Stimulated activated CD8-positive, alpha-beta memory T cell treated with anti-CD3 and anti-CD28 coated beads, Interleukin-12 subunit alpha, Interleukin-12 subunit beta, amount 100 ng/mL, for 24 hours (primary cell): ENCODE measurements around the gene ELOVL2.
"Not testable (repeated sequence)": the region's sequence is repeated elsewhere in the genome, so short reads cannot be mapped to it uniquely, and the experiment has no call there.

Experiments used
- DNase-seq: peaks from one replicate; pipeline ENCODE4 v3.0.0-alpha.2; 2020; ENCODE audit errors: extremely low read depth

Gene ELOVL2

DNA sequence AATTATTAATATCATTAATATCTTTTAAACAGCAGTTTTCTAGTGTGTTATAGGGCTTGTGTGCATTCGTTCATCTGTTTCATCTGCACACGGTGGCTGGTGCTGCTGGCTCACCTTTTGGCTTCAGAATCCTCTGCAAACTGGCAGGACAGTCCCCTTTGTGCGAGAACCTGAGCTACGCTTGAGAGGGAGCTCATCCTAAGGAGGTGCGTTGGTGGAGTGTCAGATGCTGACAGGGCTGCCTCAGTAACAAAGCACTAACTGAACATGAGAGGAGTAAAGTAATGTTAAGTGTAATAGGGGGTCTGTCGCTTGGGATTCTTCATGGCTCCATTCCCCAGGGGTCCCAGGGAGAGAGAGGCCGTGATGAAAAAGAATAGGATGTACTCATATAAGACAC, 22.4 kb downstream of the ELOVL2 start:
- DNase-seq = no peak

DNA sequence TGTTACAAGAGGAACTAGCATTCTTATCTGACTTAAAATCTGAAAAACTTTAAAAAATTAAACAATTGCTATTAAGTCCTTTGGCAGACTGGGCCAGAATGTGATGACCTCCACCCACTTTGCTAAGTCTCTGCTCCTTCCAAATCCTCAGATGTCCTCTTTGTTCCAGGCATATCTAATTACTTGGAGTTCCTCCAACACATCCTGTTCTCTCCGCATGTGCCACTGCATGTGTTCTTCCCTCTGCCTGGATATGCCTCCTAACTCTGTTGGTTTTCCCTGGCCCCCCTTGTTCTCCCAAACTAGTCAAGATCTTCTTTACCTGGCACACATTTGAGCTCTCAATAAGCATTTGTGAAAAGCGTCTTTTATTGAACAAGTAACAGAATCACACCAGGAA, 23.1 kb downstream of the ELOVL2 start:
- DNase-seq = no peak

DNA sequence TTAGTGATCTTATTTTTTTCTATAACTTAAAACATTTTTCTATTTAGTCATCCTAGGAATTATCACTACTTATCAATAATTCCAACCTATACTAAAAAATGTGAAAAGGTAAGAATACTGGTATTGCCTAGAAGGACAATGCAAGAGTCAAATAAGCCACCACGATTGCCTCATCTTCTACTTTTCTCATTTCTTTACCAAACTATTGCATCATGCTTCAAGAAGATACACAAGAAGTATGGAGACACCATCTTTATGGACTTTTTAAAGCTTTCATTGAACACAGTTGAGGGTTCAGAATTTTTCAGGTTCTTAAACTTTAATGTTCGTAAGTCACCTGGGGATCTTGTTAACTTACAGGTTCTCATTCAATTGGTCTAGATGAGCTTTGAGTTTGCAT, 25.9 kb downstream of the ELOVL2 start:
- no peak for DNase-seq

DNA sequence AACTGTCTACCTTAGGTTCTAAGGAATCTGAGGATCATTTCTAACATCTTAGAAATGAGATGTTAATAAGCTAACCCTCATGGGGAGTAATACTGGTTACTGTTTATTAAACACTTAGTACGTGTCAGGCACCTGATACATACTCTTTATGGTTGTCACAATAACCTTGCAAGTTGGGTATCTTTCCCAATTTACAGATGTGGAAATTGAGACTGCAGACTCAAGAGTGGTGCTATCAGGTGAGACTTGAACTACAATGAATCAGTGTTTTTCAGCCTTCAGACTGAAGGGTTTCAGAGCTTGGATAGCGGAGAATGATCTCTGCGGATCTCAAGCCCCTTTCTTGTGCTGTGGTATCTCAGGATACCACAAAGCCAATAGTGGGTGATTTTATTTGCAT, 27.0 kb downstream of the ELOVL2 start:
- DNase-seq = no peak

DNA sequence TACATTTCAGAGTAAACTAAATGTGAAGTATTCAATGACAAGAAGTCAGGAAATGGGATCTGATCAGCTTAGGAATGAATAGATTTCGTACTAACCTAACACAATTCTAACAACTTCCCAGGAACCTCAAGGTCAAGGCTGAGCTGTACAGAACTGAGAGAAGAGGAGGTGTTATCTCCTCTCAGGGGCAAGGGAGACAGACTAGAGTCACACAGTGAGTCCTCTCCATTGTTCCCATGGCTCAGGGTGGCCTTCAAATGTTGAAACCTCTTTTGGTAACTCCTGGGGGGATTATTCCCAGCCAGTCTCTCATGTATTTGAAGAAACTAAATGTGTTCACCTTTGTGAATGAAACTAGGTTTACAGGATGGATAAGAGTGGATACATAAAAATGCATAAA, 27.7 kb downstream of the ELOVL2 start:
- DNase-seq = no peak

DNA sequence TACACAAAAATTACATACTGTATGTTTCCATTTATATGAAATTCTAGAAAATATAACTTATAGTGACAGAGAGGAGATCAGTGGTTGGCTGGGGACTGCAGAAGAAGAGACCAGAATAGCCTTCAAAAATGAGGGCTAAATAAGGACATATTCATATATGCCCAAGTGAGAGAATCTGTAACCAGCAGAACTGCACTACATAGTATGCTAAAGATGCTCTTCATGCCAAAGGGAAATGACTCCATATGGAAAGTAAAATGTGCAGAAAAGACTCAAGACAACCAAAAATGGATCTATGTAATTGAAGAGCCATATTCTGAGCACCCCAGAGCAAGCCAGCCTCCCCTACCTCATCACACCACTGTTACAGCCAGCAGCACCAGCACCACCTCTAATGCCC, 29.0 kb downstream of the ELOVL2 start:
- no peak for DNase-seq

DNA sequence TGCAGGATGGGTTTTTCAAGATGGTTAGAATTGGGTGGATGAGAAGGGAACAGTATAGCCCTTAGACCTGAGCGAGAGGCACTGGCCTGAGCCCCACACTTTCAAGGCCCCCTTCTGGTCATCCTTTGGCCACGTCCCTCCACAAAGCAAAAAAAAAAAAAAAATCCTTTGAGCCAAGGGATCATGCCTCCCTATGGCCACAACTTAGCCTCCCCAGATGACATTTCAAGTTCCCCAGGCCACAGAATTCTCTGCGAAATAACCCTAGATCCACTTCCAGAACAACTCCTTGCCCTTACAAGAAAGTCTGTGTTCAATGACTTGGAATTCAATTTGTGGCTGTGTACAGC, 30.4 kb downstream of the ELOVL2 start:
- no peak for DNase-seq

DNA sequence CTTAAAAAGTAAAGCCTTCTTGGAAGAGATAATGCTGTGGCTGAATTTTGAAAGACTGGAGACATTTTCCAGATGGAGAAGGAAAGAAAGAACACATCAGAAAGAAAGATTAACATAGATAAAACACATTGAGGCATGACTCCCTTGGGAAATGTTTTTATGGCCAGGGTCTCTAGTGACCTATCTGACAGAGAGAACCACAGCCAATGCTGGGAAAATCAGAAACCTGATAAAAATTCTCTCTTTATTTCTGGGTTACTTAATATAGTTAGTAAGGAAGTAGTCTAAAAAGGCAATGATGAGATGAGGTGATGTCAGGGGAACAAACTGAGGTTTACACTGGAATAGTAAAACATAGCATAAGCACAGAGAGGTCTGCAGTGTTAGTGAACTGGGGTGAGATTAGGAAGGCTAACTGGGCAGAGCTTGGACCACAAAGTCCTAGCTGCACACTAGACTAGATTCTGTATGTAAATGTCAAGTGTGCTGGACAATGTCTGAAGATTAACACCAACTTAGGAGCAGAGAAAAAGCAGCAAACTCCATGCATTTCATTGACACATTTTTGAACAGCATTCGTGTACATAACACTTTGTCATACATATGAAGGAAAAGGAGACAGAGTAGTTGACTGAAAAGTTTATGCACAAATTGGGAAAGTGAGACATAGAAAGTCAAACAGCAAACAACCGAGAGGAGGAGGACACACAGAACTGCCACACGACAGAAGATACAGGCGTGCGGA, 31.0 kb downstream of the ELOVL2 start:
- no peak for DNase-seq

DNA sequence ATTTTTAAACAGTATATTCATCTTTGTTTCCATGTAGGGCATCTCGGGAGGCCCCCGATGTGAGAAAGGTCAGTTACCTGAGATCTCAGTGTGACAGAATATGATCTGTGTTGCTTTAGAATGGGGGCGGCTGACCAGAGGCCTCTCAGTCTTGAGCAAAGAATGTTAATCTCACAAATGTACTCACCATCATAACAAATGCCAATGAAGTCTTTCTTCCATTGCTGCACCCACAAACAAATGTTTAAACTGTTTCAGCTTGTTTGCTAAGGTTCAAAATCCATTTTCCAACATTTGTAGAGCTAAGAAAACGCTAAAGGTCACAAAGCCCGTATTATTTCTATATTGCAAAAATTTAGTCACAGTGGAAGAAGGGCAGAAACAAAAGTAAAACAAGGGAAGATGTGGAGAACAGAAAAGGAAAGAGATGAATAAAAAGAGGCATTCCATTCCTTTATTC, 31.8 kb downstream of the ELOVL2 start:
- no peak for DNase-seq

DNA sequence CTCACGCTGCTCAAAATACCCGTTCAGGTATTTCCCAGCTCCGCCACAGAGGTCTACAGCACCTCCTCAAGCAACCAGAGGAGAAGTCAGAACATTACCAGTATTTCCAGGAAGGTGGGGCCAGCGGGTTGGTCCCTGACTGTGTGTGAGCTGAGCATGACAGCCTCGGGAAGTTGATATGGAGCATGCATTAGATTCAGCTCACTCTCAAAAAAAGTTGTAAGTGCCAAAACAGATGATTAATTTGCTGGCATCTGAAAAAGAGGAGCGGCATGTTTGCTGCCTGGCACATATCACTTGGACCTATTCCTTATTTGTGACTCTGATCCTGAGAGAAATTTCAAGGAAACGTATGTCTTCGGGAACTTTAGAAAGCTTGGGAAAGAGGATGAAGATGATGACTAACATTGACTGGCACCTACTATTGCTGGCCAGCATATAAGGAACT, 32.3 kb downstream of the ELOVL2 start:
- DNase-seq = no peak

DNA sequence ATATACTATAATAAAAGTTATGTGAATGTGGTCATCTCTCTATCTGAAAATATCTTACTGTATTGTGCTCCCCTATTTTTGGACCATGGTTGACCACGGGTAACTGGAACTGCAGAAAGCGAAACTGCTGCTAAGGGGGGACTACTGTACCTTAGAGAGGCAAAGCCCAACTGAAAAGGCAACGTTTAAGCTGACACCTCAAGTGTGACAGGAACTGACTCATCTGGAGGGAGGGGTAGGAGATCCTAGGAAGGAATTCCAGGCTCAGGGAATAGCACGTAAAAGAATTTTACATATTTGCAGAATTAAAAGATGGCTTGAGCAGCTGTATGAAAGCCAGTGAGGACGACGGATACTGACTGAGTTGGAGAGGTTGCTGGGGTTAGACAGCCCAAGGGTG, 34.8 kb downstream of the ELOVL2 start:
- DNase-seq = no peak

DNA sequence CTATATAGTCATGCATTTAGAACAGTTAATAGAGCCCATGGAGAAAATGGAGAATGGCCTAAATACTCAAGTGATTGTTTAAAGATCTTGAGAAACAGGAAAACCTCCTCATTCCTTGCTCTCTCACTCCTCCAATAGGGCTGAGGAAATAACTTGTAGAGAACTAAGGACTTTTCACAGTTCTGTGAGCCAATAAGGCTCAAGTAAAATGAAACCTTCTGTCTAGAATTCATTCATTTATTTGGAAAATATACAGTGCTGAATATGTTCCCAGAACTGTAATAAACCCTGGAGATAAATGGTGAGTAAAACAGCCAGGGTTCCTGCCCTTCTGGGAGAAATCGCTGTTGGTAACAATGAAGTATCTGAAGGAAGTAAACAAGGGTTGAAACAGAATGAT, 35.3 kb downstream of the ELOVL2 start:
- DNase-seq = no peak

DNA sequence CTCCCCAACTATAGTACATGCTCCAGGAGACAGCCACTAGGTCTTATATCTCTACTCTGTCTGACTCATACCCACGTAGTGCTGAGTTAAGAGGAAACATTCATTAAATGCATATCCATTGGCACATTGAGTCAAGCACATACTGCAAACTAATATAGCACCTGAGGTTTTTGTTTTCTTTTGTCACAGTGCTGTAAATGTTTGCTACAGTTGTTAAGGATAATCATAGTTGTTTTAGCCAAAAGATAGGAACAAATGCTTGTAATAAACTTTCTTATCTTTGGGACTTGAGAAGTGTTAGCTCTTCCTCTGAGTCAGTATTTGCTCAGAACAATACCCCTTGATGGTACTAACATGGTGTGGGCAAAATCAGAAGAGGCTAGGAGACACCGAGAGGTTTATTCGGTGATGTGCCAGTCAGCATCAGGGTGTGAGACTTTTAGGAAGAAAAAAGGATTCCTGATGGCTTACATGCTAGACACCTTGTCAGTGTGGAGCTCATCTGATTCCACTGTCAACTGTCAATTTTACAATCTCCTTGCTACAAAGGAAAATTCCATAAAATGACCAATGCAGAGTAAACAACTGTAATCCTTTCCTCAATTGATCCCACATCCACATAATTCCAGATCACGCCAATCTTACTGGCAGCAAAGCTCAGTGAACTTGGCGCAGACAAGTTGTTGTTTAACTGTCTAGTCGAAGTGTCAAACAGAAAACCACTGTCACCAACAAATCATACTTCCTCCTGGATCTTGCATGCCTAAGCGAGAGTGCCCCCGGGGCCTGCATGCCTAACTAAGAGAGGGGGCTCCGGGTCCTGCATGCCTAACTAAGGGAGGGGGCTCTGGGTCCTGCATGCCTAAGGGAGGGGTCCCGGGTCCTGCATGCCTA, 36.1 kb downstream of the ELOVL2 start:
- DNase-seq = no peak

DNA sequence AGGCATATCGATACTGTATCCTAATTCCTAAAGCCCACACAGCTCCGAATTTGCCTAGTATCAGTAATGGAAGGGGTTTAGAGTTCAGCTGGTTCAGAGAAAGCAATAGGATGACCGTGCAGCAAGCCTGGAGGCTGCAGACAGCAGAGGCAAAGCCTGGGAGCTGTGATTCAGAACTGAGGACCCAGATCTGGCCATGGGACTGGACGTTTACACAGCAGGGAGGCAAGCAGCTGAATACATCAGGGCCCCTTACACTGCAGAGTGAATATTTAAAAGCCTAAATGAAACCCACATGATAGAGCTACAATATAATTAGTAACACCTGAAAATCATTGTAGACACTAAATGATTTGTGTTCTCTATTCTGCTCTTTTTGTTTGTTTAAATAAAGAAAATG, 38.0 kb downstream of the ELOVL2 start:
- DNase-seq = no peak

DNA sequence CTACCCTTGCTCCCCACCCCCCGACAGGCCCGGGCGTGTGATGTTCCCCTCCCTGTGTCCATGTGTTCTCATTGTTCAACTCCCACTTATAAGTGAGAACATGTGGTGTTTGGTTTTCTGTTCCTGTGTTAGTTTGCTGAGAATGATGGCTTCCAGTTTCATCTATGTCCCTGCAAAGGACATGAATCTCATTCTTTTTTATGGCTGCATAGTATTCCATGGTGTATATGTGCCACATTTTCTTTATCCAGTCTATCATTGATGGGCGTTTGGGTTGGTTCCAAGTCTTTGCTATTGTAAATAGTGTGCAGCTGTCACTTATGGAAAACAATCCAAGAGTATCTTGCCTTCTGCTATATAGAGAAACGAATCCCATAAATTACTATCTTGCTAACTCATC, 40.8 kb downstream of the ELOVL2 start:
- DNase-seq = not testable (repeated sequence)

DNA sequence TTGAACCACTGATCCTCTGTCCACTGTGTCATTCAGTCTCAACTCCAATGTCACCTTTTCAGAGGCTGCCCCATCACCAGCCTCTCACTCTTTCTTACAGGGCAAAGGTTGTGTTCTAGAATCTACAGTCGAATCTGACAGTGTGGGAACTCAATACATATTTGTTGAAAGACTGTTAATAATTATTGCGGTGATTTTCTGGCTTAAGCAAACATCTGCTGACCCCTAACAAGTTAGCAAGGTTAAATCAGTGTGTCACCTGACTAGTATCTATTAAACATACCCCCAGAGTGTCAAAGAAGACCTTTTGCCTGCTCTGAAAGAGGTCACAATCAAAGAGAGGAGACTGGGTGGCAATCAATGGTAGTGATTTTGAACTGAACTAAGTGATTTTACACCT, 41.9 kb downstream of the ELOVL2 start:
- no peak for DNase-seq

DNA sequence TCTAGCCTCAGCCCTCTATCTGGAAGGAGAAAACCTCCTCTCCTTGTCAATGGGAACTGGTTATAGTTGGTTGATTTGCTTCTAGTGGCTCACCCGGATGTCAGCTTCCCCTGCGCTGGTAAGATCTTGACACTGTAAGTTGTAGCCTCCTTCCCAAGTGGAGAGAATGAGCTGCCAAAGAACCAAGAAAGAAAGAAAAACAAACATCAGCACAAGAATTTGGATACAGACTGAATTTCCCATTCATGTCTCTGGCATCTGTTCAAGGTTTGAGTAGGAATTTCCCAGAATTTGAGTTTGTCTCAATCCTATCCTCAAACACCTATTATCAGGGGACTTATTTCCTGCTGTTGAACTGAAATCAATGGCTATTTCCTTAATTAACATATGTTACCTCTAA, 44.1 kb downstream of the ELOVL2 start:
- no peak for DNase-seq

DNA sequence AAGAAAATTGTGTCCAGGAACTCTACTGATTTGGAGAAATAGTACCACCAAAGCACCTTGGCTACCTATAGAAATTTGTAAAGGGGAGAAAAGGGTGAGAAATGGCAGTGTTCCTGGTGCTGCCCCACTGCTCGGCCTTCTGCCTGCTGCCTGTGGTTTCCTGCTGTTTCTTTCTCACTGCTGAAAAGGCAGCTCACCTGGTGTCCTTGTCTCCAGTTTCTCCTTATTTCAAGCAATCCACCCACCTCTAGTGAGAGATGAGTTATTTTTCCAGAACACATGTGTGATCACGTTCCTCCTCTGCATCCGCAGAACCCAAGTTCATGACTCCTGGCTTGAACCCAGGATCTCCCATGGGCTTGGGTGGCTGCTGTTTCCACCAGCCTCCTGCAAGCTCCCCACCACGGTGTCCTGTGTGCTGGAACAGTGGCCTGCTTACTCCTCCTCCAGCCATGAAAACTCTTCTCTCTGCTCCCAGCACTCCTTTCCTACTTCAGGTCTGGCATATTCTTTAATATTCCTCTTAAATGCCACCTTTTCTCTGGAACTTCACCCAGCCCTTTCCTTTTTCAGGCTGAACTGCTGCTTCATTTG, 48.9 kb downstream of the ELOVL2 start:
- no peak for DNase-seq

DNA sequence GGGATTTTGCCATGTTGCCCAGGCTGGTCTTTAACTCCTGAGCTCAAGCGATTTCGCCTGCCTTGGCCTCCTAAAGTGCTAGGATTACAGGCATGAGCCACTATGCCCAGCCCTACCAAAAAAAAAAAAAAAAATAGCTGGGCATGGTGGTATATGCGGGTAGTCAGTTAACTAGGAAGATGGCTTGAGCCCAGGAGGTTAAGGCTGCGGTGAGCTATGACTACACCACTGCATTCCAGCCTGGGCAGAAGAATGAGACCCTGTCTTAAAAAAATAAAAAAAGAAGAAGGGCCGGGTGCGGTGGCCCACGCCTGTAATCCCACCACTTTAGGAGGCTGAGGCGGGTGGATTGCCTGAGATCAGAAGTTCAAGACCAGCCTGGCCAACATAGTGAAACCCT, 50.2 kb downstream of the ELOVL2 start:
- DNase-seq = no peak

DNA sequence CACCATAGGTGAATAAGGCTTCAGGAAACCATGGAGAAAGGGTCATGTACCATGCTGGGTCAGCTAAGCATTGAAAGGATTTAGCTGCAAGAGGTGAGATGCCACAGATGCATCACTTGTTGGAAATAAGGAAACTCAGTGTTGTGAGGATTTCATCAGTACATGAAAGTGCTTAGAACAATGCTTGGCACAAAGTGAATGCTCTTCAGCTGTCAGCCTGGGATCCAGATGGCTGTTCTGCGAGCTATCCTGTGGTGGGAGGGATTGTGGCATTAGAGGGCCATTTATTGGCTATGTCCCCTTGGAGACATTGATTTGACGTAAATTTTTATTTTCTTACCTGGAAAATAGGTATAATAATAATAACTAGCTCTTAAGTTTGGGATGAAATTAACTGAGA, 53.0 kb downstream of the ELOVL2 start:
- no peak for DNase-seq

DNA sequence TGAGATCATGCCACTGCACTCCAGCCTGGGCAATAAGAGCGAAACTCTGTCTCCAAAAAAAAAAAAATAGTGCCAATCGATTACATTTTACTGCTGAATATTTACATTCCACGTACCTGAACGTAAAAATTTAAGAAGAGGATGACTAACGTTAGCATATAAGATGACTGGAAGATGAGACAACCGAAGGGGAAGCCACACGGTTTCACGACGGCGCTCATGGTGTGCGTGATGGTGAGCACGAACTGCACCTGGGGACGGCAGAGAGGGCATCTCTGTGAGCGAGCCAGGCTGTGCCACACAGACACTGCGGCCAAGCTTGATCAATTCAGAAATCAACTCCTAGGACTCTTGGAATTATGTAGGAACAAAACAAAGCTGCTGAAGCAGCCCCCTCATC, 54.5 kb downstream of the ELOVL2 start:
- no peak for DNase-seq

DNA sequence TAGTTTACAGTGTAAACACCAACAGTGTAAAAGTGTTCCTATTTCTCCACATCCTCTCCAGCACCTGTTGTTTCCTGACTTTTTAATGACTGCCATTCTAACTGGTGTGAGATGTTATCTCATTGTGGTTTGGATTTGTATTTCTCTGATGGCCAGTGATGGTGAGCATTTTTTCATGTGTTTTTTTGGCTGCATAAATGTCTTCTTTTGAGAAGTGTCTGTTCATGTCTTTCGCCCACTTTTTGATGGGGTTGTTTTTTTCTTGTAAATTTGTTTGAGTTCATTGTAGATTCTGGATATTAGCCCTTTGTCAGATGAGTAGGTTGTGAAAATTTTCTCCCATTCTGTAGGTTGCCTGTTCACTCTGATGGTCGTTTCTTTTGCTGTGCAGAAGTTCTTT, 59.1 kb downstream of the ELOVL2 start:
- not testable (repeated sequence) for DNase-seq

DNA sequence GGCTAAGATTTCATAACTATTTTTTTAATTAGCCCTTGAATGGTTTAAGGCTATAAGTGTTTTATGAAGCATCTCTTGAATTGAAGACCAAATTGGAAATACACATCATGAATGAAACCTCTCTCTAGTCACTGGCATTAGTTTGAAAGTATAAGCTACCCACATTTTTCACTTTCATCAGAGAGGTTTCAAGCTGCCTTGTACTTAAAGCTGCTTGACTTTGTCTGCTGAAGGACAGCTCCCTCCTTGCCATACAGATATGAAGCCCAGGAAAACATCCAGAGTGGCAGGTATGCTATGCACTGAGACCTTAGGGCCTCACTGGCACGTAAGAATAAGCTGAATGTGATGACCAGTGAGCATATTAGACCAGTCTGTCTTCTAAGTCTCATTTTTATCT, 62.7 kb downstream of the ELOVL2 start:
- DNase-seq = no peak
